NCI-H187 treated with DMSO at 0.1 percent for 48 hours (cell line): ENCODE measurements around the gene P4HB.

ENCODE experiments used
- DNase-seq: peaks from one replicate; lab custom pipeline; 2025; lab: John Stamatoyannopoulos, UW

P4HB gene

GRCh38 chr17:81859906-81860755, at the start of gene P4HB:
P4HB (minus strand) TSS chr17:81860535; CDS start chr17:81860471, 64 bp downstream.
- no peak for DNase-seq

GRCh38 chr17:81909231-81909630, 48.9 kb upstream of the P4HB start:
- no peak for DNase-seq

GRCh38 chr17:81908793-81909192, 48.5 kb upstream of the P4HB start:
- no peak for DNase-seq

- no peak for DNase-seq
These were observed 47.1 kb upstream of the P4HB start for GRCh38 chr17:81907219-81908145.

- DNase-seq = no peak
These were observed 46.3 kb upstream of the P4HB start for GRCh38 chr17:81906476-81907218.

GRCh38 chr17:81905993-81906392, 45.7 kb upstream of the P4HB start:
- no peak for DNase-seq

GRCh38 chr17:81905424-81905875, 45.1 kb upstream of the P4HB start:
- no peak for DNase-seq

- no peak for DNase-seq
These were observed 44.5 kb upstream of the P4HB start for GRCh38 chr17:81904600-81905423.

GRCh38 chr17:81903896-81904599, 43.7 kb upstream of the P4HB start:
- DNase-seq = no peak

- DNase-seq = no peak
These were observed 43.1 kb upstream of the P4HB start for GRCh38 chr17:81903415-81903831.

- DNase-seq = no peak
These were observed 42.5 kb upstream of the P4HB start for GRCh38 chr17:81902653-81903414.

- no peak for DNase-seq
These were observed 41.8 kb upstream of the P4HB start, which contains the start of gene NPB for GRCh38 chr17:81902023-81902652. NPB (plus strand) TSS chr17:81902238; CDS start chr17:81902278, 40 bp downstream.

- DNase-seq = no peak
These were observed 41.1 kb upstream of the P4HB start for GRCh38 chr17:81901167-81902022.

- DNase-seq = no peak
These were observed 40.0 kb upstream of the P4HB start for GRCh38 chr17:81900181-81900820.

GRCh38 chr17:81899514-81900166, 39.3 kb upstream of the P4HB start:
- DNase-seq = no peak

GRCh38 chr17:81898885-81899284, 38.5 kb upstream of the P4HB start:
- no peak for DNase-seq
